Measurements from ENCODE around the gene CSMD2.

CSMD2 gene

GRCh38 chr1:33723251-33723650 is 441.8 kb downstream of the CSMD2 start:
- no peak for DNase-seq
- H3K9me3 ChIP-seq (ENCODE audit: insufficient read depth, low read length, severe bottlenecking): no peaks in the 10 kb centered on the region
- no peaks in the 10 kb centered on the region for H4K20me1 ChIP-seq (ENCODE audit: insufficient read depth, low read length)
- ATAC-seq (ENCODE audit: insufficient read depth, low read depth): no peak
- peaks cover 15% of the 10 kb centered on the region for H3K27me3 ChIP-seq (ENCODE audit: insufficient read depth, low read length, poor library complexity)
- no peaks in the 10 kb centered on the region for H3K36me3 ChIP-seq (ENCODE audit: insufficient read depth, low read length)
- H3K27ac ChIP-seq (ENCODE audit: low read length): no peak overlapping the region
- no peak for TF ChIP-seq EZH2 (IDR thresholded peaks at IDR 0.05; ENCODE audit: borderline replicate concordance, low read depth, low read length, severe bottlenecking)
- no peak for TF ChIP-seq CTCF (IDR thresholded peaks at IDR 0.05; ENCODE audit: borderline replicate concordance, extremely low read depth, low read length, poor library complexity, severe bottlenecking)
- H3K4me3 ChIP-seq (ENCODE audit: low read depth in 1 of 2, low read length in 2 of 2): no peak overlapping the region
- no peak overlapping the region for H2AFZ ChIP-seq (ENCODE audit: low read depth, low read length)
- no peak overlapping the region for H3K4me2 ChIP-seq (ENCODE audit: insufficient read depth, low read length)
- H3K4me1 ChIP-seq (ENCODE audit: insufficient read depth, low read length): no peaks in the 10 kb centered on the region
- no peak overlapping the region for H3K9ac ChIP-seq (ENCODE audit: low read depth, low read length)
- no peaks in the 10 kb centered on the region for H3K79me2 ChIP-seq (ENCODE audit: insufficient read depth, low read length)

- no peak overlapping the region for H3K4me2 ChIP-seq (ENCODE audit: insufficient read depth, low read length)
- no peaks in the 10 kb centered on the region for H3K9me3 ChIP-seq (ENCODE audit: insufficient read depth, low read length, severe bottlenecking)
- no peak overlapping the region for H3K9ac ChIP-seq (ENCODE audit: low read depth, low read length)
- no peaks in the 10 kb centered on the region for H3K79me2 ChIP-seq (ENCODE audit: insufficient read depth, low read length)
- no peaks in the 10 kb centered on the region for H3K36me3 ChIP-seq (ENCODE audit: insufficient read depth, low read length)
- no peaks in the 10 kb centered on the region for H4K20me1 ChIP-seq (ENCODE audit: insufficient read depth, low read length)
- H3K4me3 ChIP-seq (ENCODE audit: low read depth in 1 of 2, low read length in 2 of 2): no peak overlapping the region
- H3K27ac ChIP-seq (ENCODE audit: low read length): no peak overlapping the region
- TF ChIP-seq CTCF (IDR thresholded peaks at IDR 0.05; ENCODE audit: borderline replicate concordance, extremely low read depth, low read length, poor library complexity, severe bottlenecking) (no peak), EZH2 (IDR thresholded peaks at IDR 0.05; ENCODE audit: borderline replicate concordance, low read depth, low read length, severe bottlenecking) (no peak)
- no peak overlapping the region for H2AFZ ChIP-seq (ENCODE audit: low read depth, low read length)
- H3K27me3 ChIP-seq (ENCODE audit: insufficient read depth, low read length, poor library complexity): peaks cover 22% of the 10 kb centered on the region
- no peaks in the 10 kb centered on the region for H3K4me1 ChIP-seq (ENCODE audit: insufficient read depth, low read length)
- DNase-seq (no peak), ATAC-seq (ENCODE audit: insufficient read depth, low read depth) (no peak)
These were observed 443.7 kb downstream of the CSMD2 start for GRCh38 chr1:33721301-33721815.

- Histone ChIP-seq H3K9me3 (ENCODE audit: insufficient read depth, low read length, severe bottlenecking) (no peaks in the 10 kb centered on the region), H3K4me3 (ENCODE audit: low read depth in 1 of 2, low read length in 2 of 2) (no peak overlapping the region), H3K27ac (ENCODE audit: low read length) (no peak overlapping the region), H3K4me2 (ENCODE audit: insufficient read depth, low read length) (no peak overlapping the region), H4K20me1 (ENCODE audit: insufficient read depth, low read length) (no peaks in the 10 kb centered on the region), H3K79me2 (ENCODE audit: insufficient read depth, low read length) (no peaks in the 10 kb centered on the region), H2AFZ (ENCODE audit: low read depth, low read length) (no peak overlapping the region), H3K4me1 (ENCODE audit: insufficient read depth, low read length) (no peaks in the 10 kb centered on the region), H3K27me3 (ENCODE audit: insufficient read depth, low read length, poor library complexity) (peaks cover 22% of the 10 kb centered on the region), H3K9ac (ENCODE audit: low read depth, low read length) (no peak overlapping the region), H3K36me3 (ENCODE audit: insufficient read depth, low read length) (no peaks in the 10 kb centered on the region)
- no peak for ATAC-seq (ENCODE audit: insufficient read depth, low read depth)
- TF ChIP-seq CTCF (IDR thresholded peaks at IDR 0.05; ENCODE audit: borderline replicate concordance, extremely low read depth, low read length, poor library complexity, severe bottlenecking) (no peak), EZH2 (IDR thresholded peaks at IDR 0.05; ENCODE audit: borderline replicate concordance, low read depth, low read length, severe bottlenecking) (no peak)
- DNase-seq: no peak
These were observed 445.0 kb downstream of the CSMD2 start for GRCh38 chr1:33719771-33720670.
